GM12878 (cell line): ENCODE measurements around the gene SPAG9. TPM values are rescaled to one million over a fixed set of nuclear protein-coding genes. Genes with fewer than 3 reads are reported as not detected.

Source experiments
- ATAC-seq: fragments of 200-7000 bp; cut with Tn5 transposase; 3 replicates; pipeline ENCODE4 v1.9.1; 2020; ENCODE audit warnings: mild to moderate bottlenecking, moderate library complexity
- BruUV-seq: library from RNA; stranded (reverse); fragments of 400-500 nt; replicated peaks from 2 replicates; lab custom pipeline; 2021; lab: Mats Ljungman, UMichigan
- CTCF ChIA-PET: fragments of 300-600 bp; sonication (Branson Sonifier 250); formaldehyde crosslinking; extraction: SDS; loops from one replicate; lab custom pipeline; 2021; ENCODE audit warnings: inconsistent platforms; lab: Yijun Ruan, JAX
- POLR2A ChIA-PET: fragments of 350-600 bp; formaldehyde crosslinking; extraction: SDS; loops from one replicate; lab custom pipeline; 2021; ENCODE audit warnings: inconsistent platforms; lab: Charles Lee
- RAD21 ChIA-PET: fragments of 300-600 bp; sonication (Branson Sonifier 250); formaldehyde crosslinking; loops from one replicate; lab custom pipeline; 2023; ENCODE audit warnings: antibody characterized with exemption; ENCODE audit not compliant: unreplicated experiment; lab: Charles Lee
- SMC1A ChIA-PET: fragments of 300-600 bp; sonication (Branson Sonifier 250); formaldehyde crosslinking; loops from one replicate; lab custom pipeline; 2023; ENCODE audit not compliant: unreplicated experiment, uncharacterized antibody; lab: Charles Lee
- DNase-seq: peaks from one replicate; pipeline ENCODE4 v3.0.0-alpha.2; 2011; ENCODE audit warnings: low read depth, low spot score
- FAIRE-seq: peaks from 3 replicates; lab custom pipeline; 2011; peaks lifted over from hg19 to GRCh38; lab: Jason Lieb, UNC
- H2AFZ ChIP-seq: 2 replicates; pipeline ENCODE4 v1.6.0; 2011; ENCODE audit warnings: low read depth, low read length, control low read depth; ENCODE audit not compliant: control insufficient read depth
- H3K27ac ChIP-seq: 2 replicates; pipeline ENCODE4 v1.5.1; 2011; ENCODE audit warnings: control low read depth; ENCODE audit not compliant: control insufficient read depth, insufficient read depth
- H3K27me3 ChIP-seq, 2 experiments: replicated peaks in 1 of 2; 2 replicates each; pipeline versions ENCODE4 v1.6.0 to v1.6.1; 2011; ENCODE audit warnings: low read length in 1 of 2; ENCODE audit not compliant: control insufficient read depth in 2 of 2, insufficient read depth in 2 of 2
- H3K36me3 ChIP-seq, 2 experiments: 2 replicates each; pipeline ENCODE4 v1.5.1; 2011; ENCODE audit warnings: low read length in 1 of 2; ENCODE audit not compliant: control insufficient read depth in 2 of 2, insufficient read depth in 2 of 2
- H3K4me1 ChIP-seq: 2 replicates; pipeline ENCODE4 v1.6.1; 2011; ENCODE audit warnings: mild to moderate bottlenecking, low read length, moderate library complexity, mixed read lengths; ENCODE audit not compliant: control insufficient read depth, insufficient read depth
- H3K4me2 ChIP-seq: 2 replicates; pipeline ENCODE4 v1.6.0; 2011; ENCODE audit warnings: control low read depth; ENCODE audit not compliant: control insufficient read depth, insufficient read depth
- H3K4me3 ChIP-seq: fragments of 200-600 bp; sonication (generic); 2 replicates; pipeline ENCODE4 v1.5.1; 2016
- H3K79me2 ChIP-seq: 2 replicates; pipeline ENCODE4 v1.6.0; 2011; ENCODE audit warnings: low read length; ENCODE audit not compliant: control insufficient read depth, insufficient read depth
- H3K9ac ChIP-seq: 2 replicates; pipeline ENCODE4 v1.8.0; 2011; ENCODE audit warnings: low read length, control low read depth, mixed read lengths; ENCODE audit not compliant: control insufficient read depth, insufficient read depth
- H3K9me3 ChIP-seq: replicated peaks from 3 replicates; pipeline ENCODE4 v1.5.1; 2011; ENCODE audit warnings: mild to moderate bottlenecking, low read length; ENCODE audit not compliant: control insufficient read depth, insufficient read depth
- H4K20me1 ChIP-seq: 2 replicates; pipeline ENCODE4 v1.6.0; 2011; ENCODE audit not compliant: control insufficient read depth, insufficient read depth
- MTA2 ChIP-seq: fragments of 450-650 bp; IDR thresholded peaks from 2 replicates; pipeline ENCODE4 v1.6.1; 2016; ENCODE audit warnings: low read depth, mild to moderate bottlenecking, moderate library complexity
- POU2F2 ChIP-seq: IDR thresholded peaks from 3 replicates; pipeline ENCODE4 v1.6.1; 2011; ENCODE audit warnings: low read depth, mild to moderate bottlenecking, low read length, borderline replicate concordance
- RUNX3 ChIP-seq: IDR thresholded peaks from 2 replicates; pipeline ENCODE4 v1.6.1; 2012; ENCODE audit warnings: low read length, inconsistent platforms
- WGBS: methylation state at CpG from one replicate; pipeline ENCODE4 v1.1.6; 2016; ENCODE audit warnings: low lambda C conversion rate; ENCODE audit not compliant: insufficient replicate concordance, insufficient coverage; ENCODE audit errors: missing lambda C conversion rate; 5-methylcytosine and 5-hydroxymethylcytosine counted together
- in situ Hi-C: fragments of 300-500 bp; cut with MboI; formaldehyde crosslinking; loops from 9 replicates; pipeline ENCODE4 v1.14.3; 2018; ENCODE audit warnings: mixed read lengths
- intact Hi-C: fragments of 100-400 bp; cut with micrococcal nuclease; formaldehyde crosslinking; loops from one replicate; pipeline ENCODE4 v1.14.2; 2022; ENCODE audit not compliant: unreplicated experiment
- polyA plus RNA-seq, 11 experiments: library from polyadenylated mRNA; depleted of rRNA in 4 of 11; unstranded in 6 of 11; stranded (reverse) in 5 of 11; fragments of >200 nt; fragmentation: Nextera tagmentation in 4 of 11; fragmentation: Illumina TruSeq in 1 of 11; extraction: Ambion mirVana in 4 of 11; extraction: Trizol in 1 of 11; gene quantifications; 1 replicate in 1 of 11; 2 replicates in 10 of 11; pipeline versions ENCODE4 v1.2.1 to v1.2.3, GENCODE V29; 2011 to 2016; ENCODE audit warnings: inconsistent platforms in 2 of 11, missing spikeins in 2 of 11, low read depth in 1 of 11
- total RNA-seq, 4 experiments: library from RNA; depleted of rRNA in 3 of 4; stranded (reverse); fragments of >200 nt in 3 of 4; fragmentation: Illumina TruSeq in 1 of 4; extraction: Trizol in 1 of 4; gene quantifications; 2 replicates each; pipeline versions ENCODE4 v1.2.1 to v1.2.3, GENCODE V29; 2013 to 2021
- TF ChIP-seq, protein P1 (sequence below): IDR thresholded peaks from 2 replicates; pipeline ENCODE4 v1.6.1; 2012; ENCODE audit warnings: mild to moderate bottlenecking, low read depth, low read length

Gene SPAG9
- total and polyA plus RNA-seq, 10 of the 15 experiments (the other 5 are each of a cell fraction or from before 2014, with no cell fraction given), result 6.6 to 42.0 (median 24.9) TPM

DNA sequence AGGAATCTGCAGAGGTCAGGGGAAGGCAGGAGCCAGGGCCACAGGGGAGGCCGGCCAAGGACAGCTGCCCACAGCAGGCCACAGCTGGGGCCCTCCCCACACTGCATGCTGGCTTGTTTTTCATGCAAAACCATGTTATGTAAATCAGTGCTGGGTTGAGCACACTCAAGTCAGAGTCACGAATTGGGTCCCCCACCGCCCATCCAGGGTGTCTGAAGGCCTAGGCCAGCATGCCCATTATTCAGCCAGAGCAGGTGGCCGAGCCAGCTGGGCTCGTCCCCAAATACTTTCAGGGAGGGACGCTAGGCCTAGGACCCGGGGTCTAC, 203.3 kb downstream of the SPAG9 start:
- no peak for FAIRE-seq
- Histone ChIP-seq H2AFZ (peak overlapping the region; percentile 42; the same call in 1 of the 2 replicates), H4K20me1 (no peaks in the 10 kb centered on the region), H3K9ac (no peak overlapping the region), H3K4me1 (peaks cover 20% of the 10 kb centered on the region), H3K27me3 (no peaks in the 10 kb centered on the region), H3K79me2 (no peaks in the 10 kb centered on the region), H3K9me3 (no peaks in the 10 kb centered on the region), H3K4me2 (peak overlapping the region; percentile 34; the same call in 1 of the 2 replicates), H3K4me3 (no peak overlapping the region), H3K27ac (no peak overlapping the region; the same call in 1 of the 2 replicates), H3K36me3 (no peaks in the 10 kb centered on the region)
- SMC1A ChIA-PET, result no interaction called here
- peak; percentile 59 for ATAC-seq
- no TSS peak for BruUV-seq
- CTCF ChIA-PET, result no interaction called here
- RAD21 ChIA-PET, result no interaction called here
- WGBS, result under 1% methylated on average over 7 of the region's 7 CpGs
- intact Hi-C loops, result no loop called here
- DNase-seq, result no peak
- POLR2A ChIA-PET, result no interaction called here
- in situ Hi-C loops, result no loop called here
- TF ChIP-seq RUNX3 (0 out of 2 replicates have a peak, but pooled peaks have one; percentile 20), POU2F2 (0 out of 3 replicates have a peak, but pooled peaks have one; percentile 38), MTA2 (no peak)
- TF ChIP-seq, protein P1, sequence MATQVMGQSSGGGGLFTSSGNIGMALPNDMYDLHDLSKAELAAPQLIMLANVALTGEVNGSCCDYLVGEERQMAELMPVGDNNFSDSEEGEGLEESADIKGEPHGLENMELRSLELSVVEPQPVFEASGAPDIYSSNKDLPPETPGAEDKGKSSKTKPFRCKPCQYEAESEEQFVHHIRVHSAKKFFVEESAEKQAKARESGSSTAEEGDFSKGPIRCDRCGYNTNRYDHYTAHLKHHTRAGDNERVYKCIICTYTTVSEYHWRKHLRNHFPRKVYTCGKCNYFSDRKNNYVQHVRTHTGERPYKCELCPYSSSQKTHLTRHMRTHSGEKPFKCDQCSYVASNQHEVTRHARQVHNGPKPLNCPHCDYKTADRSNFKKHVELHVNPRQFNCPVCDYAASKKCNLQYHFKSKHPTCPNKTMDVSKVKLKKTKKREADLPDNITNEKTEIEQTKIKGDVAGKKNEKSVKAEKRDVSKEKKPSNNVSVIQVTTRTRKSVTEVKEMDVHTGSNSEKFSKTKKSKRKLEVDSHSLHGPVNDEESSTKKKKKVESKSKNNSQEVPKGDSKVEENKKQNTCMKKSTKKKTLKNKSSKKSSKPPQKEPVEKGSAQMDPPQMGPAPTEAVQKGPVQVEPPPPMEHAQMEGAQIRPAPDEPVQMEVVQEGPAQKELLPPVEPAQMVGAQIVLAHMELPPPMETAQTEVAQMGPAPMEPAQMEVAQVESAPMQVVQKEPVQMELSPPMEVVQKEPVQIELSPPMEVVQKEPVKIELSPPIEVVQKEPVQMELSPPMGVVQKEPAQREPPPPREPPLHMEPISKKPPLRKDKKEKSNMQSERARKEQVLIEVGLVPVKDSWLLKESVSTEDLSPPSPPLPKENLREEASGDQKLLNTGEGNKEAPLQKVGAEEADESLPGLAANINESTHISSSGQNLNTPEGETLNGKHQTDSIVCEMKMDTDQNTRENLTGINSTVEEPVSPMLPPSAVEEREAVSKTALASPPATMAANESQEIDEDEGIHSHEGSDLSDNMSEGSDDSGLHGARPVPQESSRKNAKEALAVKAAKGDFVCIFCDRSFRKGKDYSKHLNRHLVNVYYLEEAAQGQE, result no peak
